ENCODE measurements around the gene RPS3. TPM values are rescaled to one million over a fixed set of nuclear protein-coding genes. Genes with fewer than 3 reads are reported as not detected.

The RPS3 gene
- total RNA-seq, 2 experiments from 2014 or later = 2,828 to 2,853 TPM

- Mint-ChIP-seq H3K27ac (no peak within 1 kb of the TSS), H3K36me3 (ENCODE audit: low read depth) (peaks cover 20% of the 10 kb centered on the region), H3K9me3 (peaks cover 6% of the 10 kb centered on the region), H3K4me3 (no peak within 1 kb of the TSS), H3K27me3 (peaks cover 46% of the 10 kb centered on the region), H3K4me1 (peaks cover 31% of the 10 kb centered on the region)
- ChIA-PET POLR2A (interaction anchor here (2.2 to 3.6 kb wide), 2 partner anchors 32 to 92 kb away, joined by 6 to 24 read pairs; partner anchors contain the start of gene GDPD5), CTCF (interaction anchor here (4.8 kb wide), 1 partner anchor 12 kb away, joined by 16 read pairs; no protein-coding TSS in a partner anchor)
- no peak for DNase-seq
Measured at GRCh38 chr11:75432911-75433321, 33.6 kb downstream of the RPS3 start, which contains the start of gene KLHL35. TSS of gene KLHL35 (minus strand) at chr11:75433203. CDS start at chr11:75430629, 2,574 bp downstream.

GRCh38 chr11:75433443-75433842 lies 34.1 kb downstream of the RPS3 start:
- no peak for DNase-seq
- CTCF ChIA-PET = interaction anchor here (1.1 to 4.8 kb wide), 3 partner anchors 11 to 92 kb away, joined by 3 to 16 read pairs (median 3); partner anchors contain the start of gene GDPD5
- H3K27ac Mint-ChIP-seq = no peak overlapping the region
- peaks cover 21% of the 10 kb centered on the region for H3K36me3 Mint-ChIP-seq (ENCODE audit: low read depth)
- H3K4me1 Mint-ChIP-seq = peaks cover 27% of the 10 kb centered on the region
- H3K9me3 Mint-ChIP-seq = peaks cover 6% of the 10 kb centered on the region
- H3K4me3 Mint-ChIP-seq = no peak overlapping the region
- POLR2A ChIA-PET = interaction anchor here (1.0 kb wide), 1 partner anchor 89 kb away, joined by 3 read pairs; no protein-coding TSS in a partner anchor
- H3K27me3 Mint-ChIP-seq = peaks cover 42% of the 10 kb centered on the region

DNA sequence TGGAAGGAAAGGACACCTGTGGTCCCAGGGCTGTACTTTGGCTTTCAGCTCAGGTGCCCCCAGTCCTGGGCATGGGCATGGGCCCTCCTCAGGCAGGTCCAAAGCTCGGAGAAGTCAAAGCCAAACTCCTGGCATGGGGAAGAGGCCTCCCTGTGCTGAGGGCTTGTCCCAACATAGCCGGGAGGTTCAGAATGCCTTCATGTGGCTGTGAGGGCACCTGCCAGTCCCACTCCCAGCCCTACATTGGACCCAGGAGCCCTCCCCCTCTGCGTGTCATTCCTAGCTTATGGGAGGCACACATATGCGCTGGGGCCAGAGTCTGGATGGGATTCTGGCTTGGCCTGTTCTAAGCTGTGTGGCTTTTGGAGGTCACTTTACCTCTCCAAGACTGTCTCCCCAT lies 34.7 kb downstream of the RPS3 start:
- Mint-ChIP-seq H3K27me3 (peaks cover 36% of the 10 kb centered on the region), H3K36me3 (ENCODE audit: low read depth) (peaks cover 23% of the 10 kb centered on the region), H3K9me3 (peaks cover 5% of the 10 kb centered on the region), H3K4me3 (no peak overlapping the region), H3K4me1 (peaks cover 22% of the 10 kb centered on the region), H3K27ac (no peak overlapping the region)
- no peak for DNase-seq
- POLR2A ChIA-PET = interaction anchor here (1.0 to 1.1 kb wide), 2 partner anchors 34 to 89 kb away, joined by 3 read pairs; no protein-coding TSS in a partner anchor
- CTCF ChIA-PET = interaction anchor here (1.1 to 4.8 kb wide), 4 partner anchors 11 to 91 kb away, joined by 3 to 16 read pairs (median 3); partner anchors contain the start of gene GDPD5

- H3K36me3 Mint-ChIP-seq (ENCODE audit: low read depth) = peaks cover 20% of the 10 kb centered on the region
- peaks cover 17% of the 10 kb centered on the region for H3K4me1 Mint-ChIP-seq
- DNase-seq = no peak
- no peaks in the 10 kb centered on the region for H3K9me3 Mint-ChIP-seq
- ChIA-PET CTCF (interaction anchor here (1.1 to 4.8 kb wide), 3 partner anchors 10 to 97 kb away, joined by 3 to 16 read pairs (median 3); no protein-coding TSS in a partner anchor), POLR2A (interaction anchor here (1.1 kb wide), 1 partner anchor 35 kb away, joined by 3 read pairs; no protein-coding TSS in a partner anchor)
- H3K4me3 Mint-ChIP-seq = no peak overlapping the region
- H3K27ac Mint-ChIP-seq = no peak overlapping the region
- peaks cover 31% of the 10 kb centered on the region for H3K27me3 Mint-ChIP-seq
Measured at GRCh38 chr11:75434886-75435570, 35.7 kb downstream of the RPS3 start.

DNA sequence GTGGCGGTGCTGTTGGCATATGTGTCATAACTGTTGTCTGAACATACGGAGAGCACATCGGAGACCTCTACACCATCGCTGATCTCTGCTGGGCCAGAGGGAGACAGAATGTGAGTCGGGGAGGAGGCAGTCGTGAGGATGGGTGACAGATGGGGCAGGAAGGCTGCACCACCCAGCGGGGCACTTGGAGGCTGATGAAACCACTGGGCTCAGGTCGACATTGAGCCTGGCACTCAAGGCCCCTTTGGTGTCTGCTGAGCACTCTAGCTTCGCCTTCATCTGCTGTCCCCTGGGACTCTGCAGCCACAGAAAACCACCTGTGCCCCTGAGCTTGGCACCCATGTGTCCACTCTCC lies 36.2 kb downstream of the RPS3 start:
- POLR2A ChIA-PET = no interaction called here
- H3K27ac Mint-ChIP-seq = no peak overlapping the region
- peaks cover 15% of the 10 kb centered on the region for H3K4me1 Mint-ChIP-seq
- no peaks in the 10 kb centered on the region for H3K9me3 Mint-ChIP-seq
- CTCF ChIA-PET = interaction anchor here (0.7 to 4.8 kb wide), 3 partner anchors 9 to 96 kb away, joined by 3 to 16 read pairs (median 5); no protein-coding TSS in a partner anchor
- DNase-seq = no peak
- H3K4me3 Mint-ChIP-seq = no peak overlapping the region
- H3K27me3 Mint-ChIP-seq = peaks cover 30% of the 10 kb centered on the region
- peaks cover 19% of the 10 kb centered on the region for H3K36me3 Mint-ChIP-seq (ENCODE audit: low read depth)

DNA sequence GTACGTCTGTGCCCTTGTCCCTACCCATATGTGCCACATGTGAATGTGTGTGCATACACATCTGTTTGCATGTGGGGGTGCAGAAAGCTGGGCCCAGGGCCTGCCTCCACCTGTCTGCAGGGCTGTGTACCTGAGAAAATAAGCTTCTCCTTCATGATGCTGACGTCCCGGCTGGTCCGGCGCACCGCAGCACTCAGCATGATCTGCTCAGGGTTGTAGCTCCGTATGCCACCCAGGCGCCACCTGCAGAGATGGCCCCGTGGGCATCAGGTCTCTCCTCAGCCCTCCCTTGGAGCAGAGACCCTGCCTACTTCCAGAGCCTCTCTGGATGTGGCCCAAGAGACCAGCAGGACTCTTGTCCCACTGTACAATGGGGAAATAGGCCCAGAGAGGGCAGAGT lies 37.5 kb downstream of the RPS3 start:
- no peak for DNase-seq
- Mint-ChIP-seq H3K9me3 (no peaks in the 10 kb centered on the region), H3K4me1 (peaks cover 4% of the 10 kb centered on the region), H3K27me3 (peaks cover 17% of the 10 kb centered on the region), H3K36me3 (ENCODE audit: low read depth) (peaks cover 17% of the 10 kb centered on the region), H3K27ac (no peak overlapping the region), H3K4me3 (no peak overlapping the region)
- POLR2A ChIA-PET = interaction anchor here (1.0 to 1.1 kb wide), 2 partner anchors 28 to 89 kb away, joined by 3 read pairs; partner anchors contain the start of gene GDPD5
- CTCF ChIA-PET = interaction anchor here (1.4 kb wide), 1 partner anchor 9 kb away, joined by 3 read pairs; no protein-coding TSS in a partner anchor

- Mint-ChIP-seq H3K27ac (no peak overlapping the region), H3K4me3 (no peak overlapping the region), H3K27me3 (peaks cover 4% of the 10 kb centered on the region), H3K9me3 (no peaks in the 10 kb centered on the region), H3K4me1 (peaks cover 1% of the 10 kb centered on the region), H3K36me3 (ENCODE audit: low read depth) (peaks cover 17% of the 10 kb centered on the region)
- no peak for DNase-seq
- ChIA-PET POLR2A (no interaction called here), CTCF (interaction anchor here (0.9 kb wide), 1 partner anchor 95 kb away, joined by 3 read pairs; no protein-coding TSS in a partner anchor)
Measured at GRCh38 chr11:75437966-75438659, 38.8 kb downstream of the RPS3 start.

DNA sequence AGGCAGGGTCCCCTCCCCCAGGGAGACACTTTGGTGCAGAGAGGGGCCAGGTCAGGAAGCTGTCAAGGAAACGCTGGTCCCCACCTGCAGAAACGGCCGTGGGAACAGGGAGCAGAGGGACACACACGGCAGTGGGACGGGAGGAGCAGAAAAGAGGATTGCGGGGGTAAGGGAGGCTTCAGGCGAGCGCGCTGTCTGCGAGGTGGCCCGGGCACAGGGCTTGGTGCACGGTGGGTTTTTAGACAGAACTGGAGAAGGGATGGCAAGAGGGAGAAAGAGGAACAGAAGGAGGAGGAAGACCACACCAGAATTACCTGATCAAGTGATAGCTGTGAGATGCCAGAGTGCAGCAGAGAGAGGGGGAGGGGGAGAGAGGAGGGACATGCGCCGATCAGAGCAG lies 39.7 kb downstream of the RPS3 start:
- ChIA-PET POLR2A (no interaction called here), CTCF (interaction anchor here (0.9 kb wide), 1 partner anchor 94 kb away, joined by 3 read pairs; no protein-coding TSS in a partner anchor)
- H3K27ac Mint-ChIP-seq = no peak overlapping the region
- no peaks in the 10 kb centered on the region for H3K4me1 Mint-ChIP-seq
- H3K36me3 Mint-ChIP-seq (ENCODE audit: low read depth) = peaks cover 16% of the 10 kb centered on the region
- no peak overlapping the region for H3K4me3 Mint-ChIP-seq
- no peak for DNase-seq
- no peaks in the 10 kb centered on the region for H3K27me3 Mint-ChIP-seq
- no peaks in the 10 kb centered on the region for H3K9me3 Mint-ChIP-seq

- Mint-ChIP-seq H3K4me1 (no peaks in the 10 kb centered on the region), H3K36me3 (ENCODE audit: low read depth) (peaks cover 16% of the 10 kb centered on the region), H3K4me3 (no peak overlapping the region), H3K27me3 (no peaks in the 10 kb centered on the region), H3K27ac (no peak overlapping the region), H3K9me3 (no peaks in the 10 kb centered on the region)
- CTCF ChIA-PET = interaction anchor here (1.9 kb wide), 1 partner anchor 92 kb away, joined by 7 read pairs; no protein-coding TSS in a partner anchor
- DNase-seq = no peak
- POLR2A ChIA-PET = interaction anchor here (1.5 kb wide), 1 partner anchor 10 kb away, joined by 4 read pairs; no protein-coding TSS in a partner anchor
Measured at GRCh38 chr11:75439495-75440120, 40.3 kb downstream of the RPS3 start.

DNA sequence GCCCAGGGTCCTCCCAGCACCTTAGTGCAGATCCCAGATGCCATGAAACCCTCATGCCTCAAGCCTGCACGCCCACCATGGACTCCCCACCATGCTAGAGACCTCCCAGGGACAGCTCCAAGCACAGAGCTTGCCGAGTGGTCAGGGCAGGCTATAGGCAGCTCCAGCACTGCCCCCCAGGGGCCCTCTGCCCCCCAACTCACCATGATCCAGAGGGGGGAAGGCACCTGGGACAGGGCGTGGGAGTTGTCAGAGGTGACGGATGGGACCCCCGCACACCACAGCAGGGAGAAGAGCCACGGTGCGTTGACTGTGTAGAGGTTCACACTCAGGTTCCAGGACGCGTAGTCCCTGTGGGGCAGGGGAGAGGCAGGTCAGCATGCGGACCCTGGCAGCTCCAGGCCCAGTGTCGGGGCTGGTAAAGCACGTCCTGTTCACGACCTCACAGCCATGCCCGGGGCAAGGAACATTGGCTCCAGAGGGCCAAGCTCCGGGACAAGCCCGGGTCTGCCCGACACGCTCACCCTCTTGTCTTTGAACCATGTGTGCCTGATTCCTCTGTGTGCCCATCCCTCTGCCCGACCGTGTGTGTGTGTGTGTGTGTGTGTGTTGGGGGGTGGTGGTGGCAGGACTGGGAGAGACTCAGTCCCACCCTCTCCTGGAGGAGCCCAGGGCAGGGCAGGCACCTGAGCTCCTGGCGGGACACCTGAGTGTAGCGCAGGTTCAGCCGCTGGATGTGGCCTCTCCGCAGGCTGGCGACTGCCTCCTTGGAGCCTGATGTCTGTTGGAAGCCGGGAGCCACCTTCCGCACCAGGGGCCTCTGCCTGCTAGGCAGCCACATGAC lies 41.9 kb downstream of the RPS3 start:
- POLR2A ChIA-PET = interaction anchor here (1.5 kb wide), 1 partner anchor 11 kb away, joined by 4 read pairs; no protein-coding TSS in a partner anchor

GRCh38 chr11:75441804-75442132 lies 42.5 kb downstream of the RPS3 start:
- POLR2A ChIA-PET = no interaction called here
- H3K9me3 Mint-ChIP-seq = no peaks in the 10 kb centered on the region

More for the DNA sequence above, 41.9 kb downstream of the RPS3 start:
- peaks cover 13% of the 10 kb centered on the region for H3K36me3 Mint-ChIP-seq (ENCODE audit: low read depth)
- DNase-seq = no peak
- H3K4me1 Mint-ChIP-seq = peaks cover 5% of the 10 kb centered on the region
- H3K9me3 Mint-ChIP-seq = no peaks in the 10 kb centered on the region
- no peak overlapping the region for H3K27ac Mint-ChIP-seq
- H3K4me3 Mint-ChIP-seq = no peak overlapping the region
- H3K27me3 Mint-ChIP-seq = no peaks in the 10 kb centered on the region
- CTCF ChIA-PET = interaction anchor here (1.9 kb wide), 1 partner anchor 90 kb away, joined by 7 read pairs; no protein-coding TSS in a partner anchor

More at GRCh38 chr11:75441804-75442132, 42.5 kb downstream of the RPS3 start:
- Mint-ChIP-seq H3K27ac (no peak overlapping the region), H3K4me1 (peaks cover 5% of the 10 kb centered on the region), H3K36me3 (ENCODE audit: low read depth) (peaks cover 12% of the 10 kb centered on the region), H3K4me3 (no peak overlapping the region), H3K27me3 (no peaks in the 10 kb centered on the region)
- no peak for DNase-seq
- CTCF ChIA-PET = interaction anchor here (1.9 kb wide), 1 partner anchor 90 kb away, joined by 7 read pairs; no protein-coding TSS in a partner anchor

Measured in activated CD4-positive, alpha-beta memory T cell treated with anti-CD3 and anti-CD28 coated beads, Interleukin-2, amount 10 ng/mL, durations not matched to agents 7 days and 5 days (primary cell).